GM19452 (cell line): ENCODE results near the gene CLDN19.
"Not testable (repeated sequence)": the region's sequence is repeated elsewhere in the genome, so short reads cannot be mapped to it uniquely, and the experiment has no call there.

Experiments used
- ATAC-seq: cut with Tn5 transposase; IDR thresholded peaks from one replicate; pipeline ENCODE4 v1.9.1; 2021; ENCODE audit not compliant: unreplicated experiment

Gene CLDN19

GRCh38 chr1:42714441-42714840 is 25.6 kb downstream of the CLDN19 start:
- ATAC-seq, result not testable (repeated sequence)

DNA sequence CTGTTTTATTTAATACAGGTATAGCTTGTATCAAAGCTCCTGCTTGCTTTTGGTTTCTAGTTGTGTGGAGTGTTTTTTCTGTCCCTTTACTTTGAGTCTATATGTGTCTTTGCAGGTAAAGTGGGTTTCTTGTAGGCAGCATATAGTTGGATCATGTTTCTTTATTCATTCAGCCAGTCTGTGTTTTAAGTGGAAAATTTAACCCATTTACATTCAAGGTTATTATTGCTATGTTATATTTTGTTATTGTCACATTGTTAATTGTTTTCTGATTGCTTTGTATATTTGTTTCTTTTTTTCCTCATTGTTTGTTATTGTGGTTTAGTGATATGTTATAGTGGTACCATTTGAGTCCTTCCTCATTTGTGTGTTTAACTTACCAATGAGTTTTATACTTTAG is 26.7 kb downstream of the CLDN19 start:
- ATAC-seq, result no peak

- not testable (repeated sequence) for ATAC-seq
Measured at GRCh38 chr1:42712808-42713207, 27.2 kb downstream of the CLDN19 start.

DNA sequence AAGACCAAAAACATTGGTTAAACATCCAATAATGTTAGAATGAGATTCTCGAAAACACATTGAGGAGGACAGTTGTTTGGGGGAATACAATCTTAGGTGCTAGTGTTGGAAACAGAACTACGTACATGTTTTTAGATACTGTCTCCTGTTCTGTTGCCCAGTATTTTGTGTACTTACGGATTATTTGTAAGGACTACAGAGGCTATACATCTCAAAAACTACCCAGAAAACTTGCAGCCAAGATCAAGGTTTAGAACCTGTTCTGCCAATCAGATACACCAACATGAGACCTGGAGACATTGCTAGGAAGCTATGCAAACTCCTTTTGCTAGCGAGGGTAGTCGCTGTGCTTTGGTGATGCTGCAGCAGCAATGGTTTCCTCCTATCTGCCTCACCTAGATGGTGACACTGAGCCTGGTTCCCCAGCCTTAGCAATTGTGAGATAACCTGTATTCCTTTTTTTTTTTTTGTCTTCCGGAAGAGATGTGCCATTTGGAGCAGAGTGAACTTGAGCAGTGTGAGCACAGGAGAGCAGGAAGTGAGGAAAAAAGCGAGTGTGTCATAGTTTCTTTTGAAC is 36.1 kb downstream of the CLDN19 start:
- ATAC-seq, result no peak

DNA sequence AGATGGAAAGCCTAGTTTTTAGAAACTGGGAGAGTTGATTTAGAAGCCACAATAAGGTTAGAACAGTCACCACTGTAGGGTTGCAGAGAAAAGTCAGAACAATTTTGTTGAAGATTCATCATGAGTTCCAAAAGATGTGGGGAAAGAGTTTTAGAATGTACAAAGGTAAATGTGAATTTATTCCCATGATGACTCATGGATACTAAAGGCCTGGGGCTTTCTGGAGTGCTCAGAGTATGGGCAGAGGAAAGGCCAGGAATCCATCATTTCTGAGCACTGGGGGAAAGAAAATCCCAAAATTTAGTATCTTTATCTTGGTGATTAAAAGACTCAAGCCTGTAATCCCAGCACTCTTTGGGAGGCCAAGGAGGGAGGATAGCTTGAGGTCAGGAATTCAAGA is 40.0 kb downstream of the CLDN19 start:
- no peak for ATAC-seq

GRCh38 chr1:42698081-42698813 is 41.8 kb downstream of the CLDN19 start:
- ATAC-seq, result no peak

DNA sequence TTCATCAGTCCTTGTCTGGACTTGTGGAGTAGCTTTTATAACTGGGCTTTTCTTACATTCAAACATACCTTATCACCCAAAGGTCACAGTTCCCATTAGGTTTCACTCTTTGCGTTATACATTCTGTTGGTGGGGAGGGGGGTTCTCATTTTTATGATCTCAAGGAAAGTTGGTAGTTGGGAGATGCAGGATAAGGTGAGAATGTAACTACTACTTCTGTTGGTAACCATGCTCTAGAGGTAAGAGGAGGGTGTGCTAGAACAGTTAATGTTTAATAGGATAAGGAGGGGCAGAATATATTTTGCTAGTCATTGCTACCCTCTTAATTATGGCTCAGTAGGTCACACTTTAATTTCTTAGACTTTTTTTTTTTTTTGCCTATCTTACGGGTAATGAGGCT is 47.1 kb downstream of the CLDN19 start:
- ATAC-seq, result no peak

- no peak for ATAC-seq
Measured at GRCh38 chr1:42692461-42692860, 47.6 kb downstream of the CLDN19 start.

DNA sequence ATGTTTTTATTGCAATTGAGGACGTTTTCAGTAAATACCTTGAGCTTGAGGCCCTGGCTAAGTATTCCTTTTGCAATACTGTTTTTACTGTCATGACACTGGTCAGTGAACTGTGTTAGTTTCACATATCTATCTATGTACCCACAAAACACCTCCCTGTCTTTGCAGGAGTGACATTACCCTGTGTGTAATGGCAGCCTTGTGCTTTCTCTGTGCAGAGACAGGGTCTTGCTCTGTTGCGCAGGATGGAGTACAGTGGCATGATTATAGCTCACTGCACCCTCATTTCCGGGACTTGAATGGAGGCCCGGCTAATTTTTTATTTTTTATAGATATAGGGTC is 48.9 kb downstream of the CLDN19 start:
- ATAC-seq, result no peak

- ATAC-seq, result no peak
Measured at GRCh38 chr1:42690477-42691156, 49.4 kb downstream of the CLDN19 start.

GRCh38 chr1:42689912-42690311 is 50.1 kb downstream of the CLDN19 start:
- no peak for ATAC-seq

- no peak for ATAC-seq
Measured at GRCh38 chr1:42686418-42686817, 53.6 kb downstream of the CLDN19 start.

- no peak for ATAC-seq
Measured at GRCh38 chr1:42684139-42684538, 55.9 kb downstream of the CLDN19 start.
